Esophagus squamous epithelium (tissue), 4 donors: ENCODE measurements around the gene UBE2D2.

Source experiments
- POLR2A ChIP-seq, 4 donors: fragments of 450-650 bp; IDR thresholded peaks; one replicate each; pipeline ENCODE4 v1.6.1; 2017; ENCODE audit warnings: antibody characterized with exemption in 4 of 4, mild to moderate bottlenecking in 4 of 4, moderate library complexity in 3 of 4
- TF ChIP-seq, protein P1 (sequence below), 6 experiments: fragments of 450-650 bp in 4 of 6; fragments of 200-600 bp in 2 of 6; sonication (generic) in 2 of 6; IDR thresholded peaks; one replicate each; pipeline ENCODE4 v1.5.1; 2016 to 2019; ENCODE audit warnings: antibody characterized with exemption in 6 of 6, mild to moderate bottlenecking in 4 of 6, moderate library complexity in 4 of 6

DNA sequence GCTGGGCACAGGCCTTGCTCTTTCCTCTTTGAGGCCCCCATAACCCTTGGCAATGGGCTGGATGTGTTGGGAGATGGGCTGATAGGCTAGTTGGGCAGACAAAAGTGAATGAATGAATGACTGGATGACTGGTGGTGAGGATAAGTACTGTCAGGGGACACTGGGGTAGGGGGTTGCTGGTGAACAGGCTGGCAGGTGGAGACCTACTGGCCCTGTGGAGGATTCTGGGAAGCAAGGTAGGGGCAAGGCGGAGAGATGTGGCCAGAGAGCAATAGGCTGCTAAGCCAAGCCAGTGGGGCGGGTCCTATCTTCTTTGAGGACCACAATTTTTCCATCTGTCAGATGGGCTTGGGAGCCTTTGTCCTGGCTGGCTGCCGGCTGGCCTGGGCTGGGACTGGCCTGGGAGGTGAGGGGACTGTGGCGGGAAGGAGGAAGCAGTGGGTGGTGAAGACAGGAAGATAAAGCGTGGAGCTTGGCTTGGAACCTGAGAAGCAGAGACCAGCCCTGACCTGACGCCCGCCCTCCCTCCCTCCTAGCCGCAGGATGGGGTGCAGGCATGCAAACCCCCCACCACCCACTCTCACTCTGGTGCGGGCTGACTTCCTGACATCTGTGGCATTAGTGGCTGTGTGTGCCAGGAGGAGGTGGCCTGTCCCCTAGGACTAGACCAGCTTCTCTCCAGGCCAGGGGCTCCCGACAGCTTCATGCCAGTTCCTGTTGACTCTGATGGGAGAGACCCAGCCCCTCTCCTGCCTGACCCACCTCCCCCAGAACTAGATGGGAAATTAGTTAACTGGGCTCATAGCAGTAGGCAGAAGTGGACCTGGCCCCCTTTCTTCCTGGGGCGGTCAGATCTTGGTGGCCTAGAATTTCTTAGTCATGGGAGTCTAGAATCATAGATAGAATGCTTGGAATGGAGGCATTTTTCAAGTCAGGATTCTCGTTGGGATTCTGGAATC lies 96.5 kb downstream of the UBE2D2 start:
- TF ChIP-seq, protein P1, sequence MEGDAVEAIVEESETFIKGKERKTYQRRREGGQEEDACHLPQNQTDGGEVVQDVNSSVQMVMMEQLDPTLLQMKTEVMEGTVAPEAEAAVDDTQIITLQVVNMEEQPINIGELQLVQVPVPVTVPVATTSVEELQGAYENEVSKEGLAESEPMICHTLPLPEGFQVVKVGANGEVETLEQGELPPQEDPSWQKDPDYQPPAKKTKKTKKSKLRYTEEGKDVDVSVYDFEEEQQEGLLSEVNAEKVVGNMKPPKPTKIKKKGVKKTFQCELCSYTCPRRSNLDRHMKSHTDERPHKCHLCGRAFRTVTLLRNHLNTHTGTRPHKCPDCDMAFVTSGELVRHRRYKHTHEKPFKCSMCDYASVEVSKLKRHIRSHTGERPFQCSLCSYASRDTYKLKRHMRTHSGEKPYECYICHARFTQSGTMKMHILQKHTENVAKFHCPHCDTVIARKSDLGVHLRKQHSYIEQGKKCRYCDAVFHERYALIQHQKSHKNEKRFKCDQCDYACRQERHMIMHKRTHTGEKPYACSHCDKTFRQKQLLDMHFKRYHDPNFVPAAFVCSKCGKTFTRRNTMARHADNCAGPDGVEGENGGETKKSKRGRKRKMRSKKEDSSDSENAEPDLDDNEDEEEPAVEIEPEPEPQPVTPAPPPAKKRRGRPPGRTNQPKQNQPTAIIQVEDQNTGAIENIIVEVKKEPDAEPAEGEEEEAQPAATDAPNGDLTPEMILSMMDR (IDR thresholded peaks at IDR 0.05) = no peak
- TF ChIP-seq POLR2A (IDR thresholded peaks at IDR 0.05) = no peak
